ENCODE data around the gene PLD2.
"Not testable (repeated sequence)": the region's sequence is repeated elsewhere in the genome, so short reads cannot be mapped to it uniquely, and the experiment has no call there.

Gene PLD2

DNA sequence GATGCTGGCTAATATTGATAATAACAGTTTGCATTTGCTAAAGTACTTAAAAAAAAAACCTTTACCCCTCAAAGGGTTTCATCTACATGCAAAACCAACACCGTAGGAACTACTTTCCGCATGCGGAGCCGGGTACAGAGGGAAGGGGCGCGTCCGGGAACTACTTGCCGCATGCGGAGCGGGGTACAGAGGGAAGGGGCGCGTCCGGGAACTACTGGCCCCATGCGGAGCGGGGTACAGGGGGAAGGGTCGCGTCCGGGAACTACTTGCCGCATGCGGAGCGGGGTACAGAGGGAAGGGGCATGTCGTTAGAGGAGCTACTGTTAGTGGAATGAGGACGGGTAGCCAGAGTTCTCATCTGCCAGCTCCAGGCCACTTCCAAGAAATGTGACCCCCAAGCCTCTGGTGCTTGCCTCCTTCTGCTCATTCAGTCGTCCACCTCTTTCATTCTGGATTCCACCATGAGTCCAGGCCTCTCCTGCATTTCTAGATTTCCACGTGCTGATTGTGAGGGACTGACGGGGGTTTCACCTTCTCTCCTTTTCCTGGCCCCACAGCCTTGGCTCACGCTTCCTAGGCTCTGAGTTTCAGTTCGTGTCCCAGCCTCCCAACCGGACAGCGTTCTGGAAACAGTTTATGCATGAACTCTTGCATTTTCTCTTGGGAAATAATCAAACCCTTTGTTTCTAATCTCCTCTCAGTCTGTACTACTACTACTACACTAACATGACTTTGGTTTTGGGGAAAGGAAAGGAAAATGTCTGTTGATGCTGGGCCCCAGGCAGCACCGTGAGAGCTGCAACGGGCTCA is 53.1 kb downstream of the PLD2 start:
- no peak for DNase-seq

- no peak for DNase-seq
Observed at GRCh38 chr17:4860651-4861050, 53.7 kb downstream of the PLD2 start.

GRCh38 chr17:4861052-4861451 is 54.1 kb downstream of the PLD2 start:
- no peak for DNase-seq

- no peak for DNase-seq
Observed at GRCh38 chr17:4862720-4863119, 55.8 kb downstream of the PLD2 start.

- no peak for DNase-seq
Observed at GRCh38 chr17:4863321-4863720, 56.4 kb downstream of the PLD2 start.

DNA sequence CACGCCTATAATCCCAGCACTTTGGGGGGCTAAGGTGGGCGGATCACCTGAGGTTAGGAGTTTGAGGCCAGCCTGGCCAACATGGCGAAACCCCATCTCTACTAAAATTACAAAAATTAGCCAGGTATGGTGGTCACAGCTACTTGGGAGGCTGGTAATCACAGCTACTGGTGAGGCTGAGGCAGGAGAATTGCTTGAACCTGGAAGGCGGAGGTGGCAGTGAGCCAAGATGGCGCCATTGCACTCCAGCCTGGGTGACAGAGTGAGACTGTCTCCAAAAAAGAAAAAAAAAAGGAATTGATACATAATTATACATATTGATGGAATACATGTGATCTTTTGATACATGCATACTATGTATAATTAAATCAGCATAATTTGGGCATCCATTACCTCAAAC is 60.6 kb downstream of the PLD2 start:
- DNase-seq, result not testable (repeated sequence)

- DNase-seq, result not testable (repeated sequence)
Observed at GRCh38 chr17:4869058-4869998, 62.4 kb downstream of the PLD2 start.

GRCh38 chr17:4870855-4871254 is 63.9 kb downstream of the PLD2 start:
- DNase-seq, result no peak

DNA sequence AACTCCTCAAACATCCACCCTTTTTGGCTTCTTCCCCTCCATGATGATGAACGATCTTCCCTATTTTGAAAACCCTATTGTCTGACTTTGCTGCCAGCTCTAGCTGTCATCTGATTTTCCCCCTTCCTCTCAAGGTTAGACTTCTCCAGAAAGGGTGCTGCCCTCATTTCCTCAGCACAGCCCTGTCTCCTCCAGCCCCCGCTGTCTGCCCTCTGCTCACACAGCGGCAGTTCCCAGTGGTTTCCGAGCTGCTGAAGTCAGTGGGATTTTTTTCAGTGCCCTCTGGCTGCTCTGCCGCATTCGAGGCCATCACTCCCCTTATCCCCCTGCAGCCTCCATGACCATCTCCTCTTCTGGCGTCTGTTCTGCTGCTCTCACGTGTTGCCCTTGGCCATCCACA is 65.8 kb downstream of the PLD2 start:
- DNase-seq, result no peak
